GM23338 (cell line): ENCODE results near the gene URI1. TPM values are rescaled to one million over a fixed set of nuclear protein-coding genes. Genes with fewer than 3 reads are reported as not detected.

ENCODE experiments used
- ATAC-seq: fragments of 200-7000 bp; cut with Tn5 transposase; 3 replicates; pipeline ENCODE4 v1.9.1; 2020
- DNase-seq: peaks from one replicate; pipeline ENCODE4 v3.0.0-alpha.2; 2015; ENCODE audit warnings: low spot score
- H2AFZ ChIP-seq: fragments of 200-600 bp; sonication (generic); 2 replicates; pipeline ENCODE4 v1.8.0; 2016; ENCODE audit warnings: antibody characterized with exemption, mild to moderate bottlenecking, moderate library complexity
- H3F3A ChIP-seq: fragments of 200-600 bp; sonication (generic); replicated peaks from 2 replicates; pipeline ENCODE4 v1.8.0; 2017; ENCODE audit warnings: antibody characterized with exemption, mixed run types, low read depth
- H3K27ac ChIP-seq: fragments of 200-600 bp; sonication (generic); 2 replicates; pipeline ENCODE4 v1.6.1; 2016; ENCODE audit warnings: low read depth
- H3K27me3 ChIP-seq: fragments of 200-600 bp; sonication (generic); 2 replicates; pipeline ENCODE4 v1.8.0; 2016; ENCODE audit warnings: mild to moderate bottlenecking, mixed run types, moderate library complexity; ENCODE audit not compliant: insufficient read depth
- H3K36me3 ChIP-seq: fragments of 200-600 bp; sonication (generic); 2 replicates; pipeline ENCODE4 v1.8.0; 2016; ENCODE audit warnings: mild to moderate bottlenecking; ENCODE audit not compliant: insufficient read depth
- H3K4me1 ChIP-seq: fragments of 200-600 bp; sonication (generic); 2 replicates; pipeline ENCODE4 v1.8.0; 2016; ENCODE audit warnings: mild to moderate bottlenecking, moderate library complexity; ENCODE audit not compliant: insufficient read depth
- H3K4me2 ChIP-seq: fragments of 200-600 bp; sonication (generic); 2 replicates; pipeline ENCODE4 v1.7.1; 2017; ENCODE audit warnings: mixed run types
- H3K4me3 ChIP-seq: fragments of 200-600 bp; sonication (generic); 2 replicates; pipeline ENCODE4 v1.6.1; 2016; ENCODE audit warnings: mixed run types
- H3K79me2 ChIP-seq: fragments of 200-600 bp; sonication (generic); replicated peaks from 2 replicates; pipeline ENCODE4 v1.8.0; 2017; ENCODE audit warnings: mild to moderate bottlenecking; ENCODE audit not compliant: insufficient read depth
- H3K9me2 ChIP-seq: fragments of 200-600 bp; sonication (generic); 2 replicates; pipeline ENCODE4 v1.8.0; 2017; ENCODE audit not compliant: insufficient read depth
- H4K20me1 ChIP-seq: fragments of 200-600 bp; sonication (generic); replicated peaks from 2 replicates; pipeline ENCODE4 v1.8.0; 2017; ENCODE audit warnings: mild to moderate bottlenecking; ENCODE audit not compliant: insufficient read depth
- H3K27ac Mint-ChIP-seq: 2 replicates; pipeline ENCODE4 v1.8.0; 2020; ENCODE audit warnings: inconsistent platforms, mild to moderate bottlenecking, moderate library complexity, mixed read lengths
- H3K27me3 Mint-ChIP-seq: 3 replicates; pipeline ENCODE4 v1.8.0; 2022; ENCODE audit warnings: low read depth, mild to moderate bottlenecking, moderate library complexity, mixed read lengths, inconsistent platforms; ENCODE audit not compliant: insufficient read depth, poor library complexity
- H3K36me3 Mint-ChIP-seq: 3 replicates; pipeline ENCODE4 v1.8.0; 2021; ENCODE audit warnings: low read depth, mild to moderate bottlenecking, inconsistent platforms, moderate library complexity, mixed read lengths
- H3K4me1 Mint-ChIP-seq: 3 replicates; pipeline ENCODE4 v1.8.0; 2020; ENCODE audit warnings: mild to moderate bottlenecking, inconsistent platforms, mixed read lengths
- H3K4me3 Mint-ChIP-seq: 3 replicates; pipeline ENCODE4 v1.8.0; 2021; ENCODE audit warnings: moderate library complexity, mild to moderate bottlenecking, inconsistent platforms, mixed read lengths
- H3K9me3 Mint-ChIP-seq: 3 replicates; pipeline ENCODE4 v1.8.0; 2020; ENCODE audit warnings: moderate library complexity, mild to moderate bottlenecking, inconsistent platforms, mixed read lengths
- CREB1 ChIP-seq: fragments of 250-450 bp; sonication (Bioruptor Pico); IDR thresholded peaks from 2 replicates; pipeline ENCODE4 v1.5.0; 2020; ENCODE audit warnings: low read depth, mild to moderate bottlenecking, moderate library complexity
- EZH2 ChIP-seq: fragments of 200-600 bp; sonication (generic); IDR thresholded peaks from one replicate; pipeline ENCODE4 v1.8.0; 2017; ENCODE audit warnings: antibody characterized with exemption, mild to moderate bottlenecking, low read depth; ENCODE audit not compliant: unreplicated experiment
- EZH2phosphoT487 ChIP-seq: fragments of 200-600 bp; sonication (generic); IDR thresholded peaks from one replicate; pipeline ENCODE4 v1.8.1; 2018; ENCODE audit warnings: antibody characterized with exemption; ENCODE audit not compliant: unreplicated experiment
- JUNB ChIP-seq: IDR thresholded peaks from one replicate; pipeline ENCODE4 v1.6.1; 2016; ENCODE audit warnings: antibody characterized with exemption; ENCODE audit not compliant: unreplicated experiment
- NANOG ChIP-seq: IDR thresholded peaks from 2 replicates; pipeline ENCODE4 v1.6.1; 2016; ENCODE audit warnings: antibody characterized with exemption, borderline replicate concordance
- POLR2AphosphoS5 ChIP-seq: IDR thresholded peaks from 2 replicates; pipeline ENCODE4 v1.6.1; 2016; ENCODE audit warnings: antibody characterized with exemption, low read depth
- STAT1 ChIP-seq: IDR thresholded peaks from one replicate; pipeline ENCODE4 v1.6.1; 2016; ENCODE audit warnings: antibody characterized with exemption; ENCODE audit not compliant: unreplicated experiment
- ZNF114 ChIP-seq: fragments of 250-450 bp; sonication (Bioruptor Pico); IDR thresholded peaks from 2 replicates; pipeline ENCODE4 v1.5.0; 2020; ENCODE audit warnings: mild to moderate bottlenecking, moderate library complexity
- ZNF331 ChIP-seq: fragments of 250-450 bp; sonication (Bioruptor Pico); IDR thresholded peaks from 2 replicates; pipeline ENCODE4 v1.5.0; 2020; ENCODE audit warnings: low read depth, mild to moderate bottlenecking, moderate library complexity
- polyA plus RNA-seq: library from polyadenylated mRNA; unstranded; fragments of >200 nt; fragmentation: Nextera tagmentation; extraction: Ambion mirVana; gene quantifications from 2 replicates; pipeline ENCODE4 v1.2.1, GENCODE V29; 2016
- total RNA-seq: library from RNA; depleted of rRNA; stranded (reverse); fragments of >200 nt; shearing (Covaris generic); gene quantifications from 2 replicates; pipeline ENCODE4 v1.2.3, GENCODE V29; 2014
- TF ChIP-seq, protein P1 (sequence below): fragments of 250-450 bp; sonication (Bioruptor Pico); IDR thresholded peaks from 2 replicates; pipeline ENCODE4 v1.5.0; 2020; ENCODE audit warnings: mild to moderate bottlenecking, moderate library complexity
- TF ChIP-seq, protein P2 (sequence below), 2 experiments: fragments of 200-600 bp in 1 of 2; sonication (generic) in 1 of 2; conservative IDR thresholded peaks; 2 replicates each; pipeline versions ENCODE4 v1.5.1 to v1.6.1; 2016 to 2017; ENCODE audit warnings: antibody characterized with exemption in 2 of 2, low read depth in 2 of 2, mild to moderate bottlenecking in 2 of 2, moderate library complexity in 1 of 2
- TF ChIP-seq, protein P3 (sequence below): IDR thresholded peaks from one replicate; pipeline ENCODE4 v1.6.1; 2018; ENCODE audit warnings: antibody characterized with exemption; ENCODE audit not compliant: unreplicated experiment
- TF ChIP-seq, protein P4 (sequence below): IDR thresholded peaks from 2 replicates; pipeline ENCODE4 v1.6.1; 2016; ENCODE audit warnings: antibody characterized with exemption

The URI1 gene
- total and polyA plus RNA-seq, 2 experiments from 2014 or later: 27.6 to 68.4 TPM

DNA sequence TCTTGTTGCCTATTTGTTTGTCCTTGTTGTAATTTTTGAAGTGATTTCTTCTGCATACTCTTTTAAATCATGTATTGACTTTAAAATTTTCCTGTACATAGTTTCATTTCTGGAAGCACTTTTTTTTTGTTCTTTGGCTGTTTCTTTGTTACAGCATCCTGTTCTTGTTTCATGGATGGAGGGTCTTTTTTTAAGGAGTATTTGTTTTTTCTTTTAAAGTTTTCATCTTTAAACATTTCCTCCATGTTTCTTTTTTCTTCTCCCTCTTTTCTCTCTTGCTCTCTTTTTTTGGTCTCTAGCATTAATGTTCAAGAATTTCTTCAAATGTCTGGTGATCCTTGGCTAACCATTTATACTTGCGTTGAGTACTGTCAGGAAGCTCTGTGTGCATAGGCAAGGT is 58.8 kb downstream of the URI1 start:
- Mint-ChIP-seq H3K4me3 (no peak overlapping the region), H3K4me1 (peaks cover 18% of the 10 kb centered on the region; the same call in 2 of the 3 replicates), H3K27ac (peak overlapping the region; percentile 22; the same call in 1 of the 2 replicates), H3K27me3 (no peaks in the 10 kb centered on the region), H3K9me3 (peaks cover 2% of the 10 kb centered on the region; the same call in 1 of the 3 replicates), H3K36me3 (peaks cover 20% of the 10 kb centered on the region)
- Histone ChIP-seq H3K79me2 (peaks cover 82% of the 10 kb centered on the region), H4K20me1 (peaks cover 10% of the 10 kb centered on the region; the same call in 1 of the 2 replicates), H3K4me2 (no peak overlapping the region), H3K36me3 (no peaks in the 10 kb centered on the region), H3K4me1 (0 out of 2 replicates have a peak, but pooled peaks cover 10% of the 10 kb centered on the region), H3K4me3 (no peak overlapping the region), H3K27ac (no peak overlapping the region), H3K9me2 (no peaks in the 10 kb centered on the region), H2AFZ (no peak overlapping the region), H3K27me3 (no peaks in the 10 kb centered on the region), H3F3A (no peaks in the 10 kb centered on the region)
- DNase-seq (no peak), ATAC-seq (no peak)
- TF ChIP-seq, protein P1, sequence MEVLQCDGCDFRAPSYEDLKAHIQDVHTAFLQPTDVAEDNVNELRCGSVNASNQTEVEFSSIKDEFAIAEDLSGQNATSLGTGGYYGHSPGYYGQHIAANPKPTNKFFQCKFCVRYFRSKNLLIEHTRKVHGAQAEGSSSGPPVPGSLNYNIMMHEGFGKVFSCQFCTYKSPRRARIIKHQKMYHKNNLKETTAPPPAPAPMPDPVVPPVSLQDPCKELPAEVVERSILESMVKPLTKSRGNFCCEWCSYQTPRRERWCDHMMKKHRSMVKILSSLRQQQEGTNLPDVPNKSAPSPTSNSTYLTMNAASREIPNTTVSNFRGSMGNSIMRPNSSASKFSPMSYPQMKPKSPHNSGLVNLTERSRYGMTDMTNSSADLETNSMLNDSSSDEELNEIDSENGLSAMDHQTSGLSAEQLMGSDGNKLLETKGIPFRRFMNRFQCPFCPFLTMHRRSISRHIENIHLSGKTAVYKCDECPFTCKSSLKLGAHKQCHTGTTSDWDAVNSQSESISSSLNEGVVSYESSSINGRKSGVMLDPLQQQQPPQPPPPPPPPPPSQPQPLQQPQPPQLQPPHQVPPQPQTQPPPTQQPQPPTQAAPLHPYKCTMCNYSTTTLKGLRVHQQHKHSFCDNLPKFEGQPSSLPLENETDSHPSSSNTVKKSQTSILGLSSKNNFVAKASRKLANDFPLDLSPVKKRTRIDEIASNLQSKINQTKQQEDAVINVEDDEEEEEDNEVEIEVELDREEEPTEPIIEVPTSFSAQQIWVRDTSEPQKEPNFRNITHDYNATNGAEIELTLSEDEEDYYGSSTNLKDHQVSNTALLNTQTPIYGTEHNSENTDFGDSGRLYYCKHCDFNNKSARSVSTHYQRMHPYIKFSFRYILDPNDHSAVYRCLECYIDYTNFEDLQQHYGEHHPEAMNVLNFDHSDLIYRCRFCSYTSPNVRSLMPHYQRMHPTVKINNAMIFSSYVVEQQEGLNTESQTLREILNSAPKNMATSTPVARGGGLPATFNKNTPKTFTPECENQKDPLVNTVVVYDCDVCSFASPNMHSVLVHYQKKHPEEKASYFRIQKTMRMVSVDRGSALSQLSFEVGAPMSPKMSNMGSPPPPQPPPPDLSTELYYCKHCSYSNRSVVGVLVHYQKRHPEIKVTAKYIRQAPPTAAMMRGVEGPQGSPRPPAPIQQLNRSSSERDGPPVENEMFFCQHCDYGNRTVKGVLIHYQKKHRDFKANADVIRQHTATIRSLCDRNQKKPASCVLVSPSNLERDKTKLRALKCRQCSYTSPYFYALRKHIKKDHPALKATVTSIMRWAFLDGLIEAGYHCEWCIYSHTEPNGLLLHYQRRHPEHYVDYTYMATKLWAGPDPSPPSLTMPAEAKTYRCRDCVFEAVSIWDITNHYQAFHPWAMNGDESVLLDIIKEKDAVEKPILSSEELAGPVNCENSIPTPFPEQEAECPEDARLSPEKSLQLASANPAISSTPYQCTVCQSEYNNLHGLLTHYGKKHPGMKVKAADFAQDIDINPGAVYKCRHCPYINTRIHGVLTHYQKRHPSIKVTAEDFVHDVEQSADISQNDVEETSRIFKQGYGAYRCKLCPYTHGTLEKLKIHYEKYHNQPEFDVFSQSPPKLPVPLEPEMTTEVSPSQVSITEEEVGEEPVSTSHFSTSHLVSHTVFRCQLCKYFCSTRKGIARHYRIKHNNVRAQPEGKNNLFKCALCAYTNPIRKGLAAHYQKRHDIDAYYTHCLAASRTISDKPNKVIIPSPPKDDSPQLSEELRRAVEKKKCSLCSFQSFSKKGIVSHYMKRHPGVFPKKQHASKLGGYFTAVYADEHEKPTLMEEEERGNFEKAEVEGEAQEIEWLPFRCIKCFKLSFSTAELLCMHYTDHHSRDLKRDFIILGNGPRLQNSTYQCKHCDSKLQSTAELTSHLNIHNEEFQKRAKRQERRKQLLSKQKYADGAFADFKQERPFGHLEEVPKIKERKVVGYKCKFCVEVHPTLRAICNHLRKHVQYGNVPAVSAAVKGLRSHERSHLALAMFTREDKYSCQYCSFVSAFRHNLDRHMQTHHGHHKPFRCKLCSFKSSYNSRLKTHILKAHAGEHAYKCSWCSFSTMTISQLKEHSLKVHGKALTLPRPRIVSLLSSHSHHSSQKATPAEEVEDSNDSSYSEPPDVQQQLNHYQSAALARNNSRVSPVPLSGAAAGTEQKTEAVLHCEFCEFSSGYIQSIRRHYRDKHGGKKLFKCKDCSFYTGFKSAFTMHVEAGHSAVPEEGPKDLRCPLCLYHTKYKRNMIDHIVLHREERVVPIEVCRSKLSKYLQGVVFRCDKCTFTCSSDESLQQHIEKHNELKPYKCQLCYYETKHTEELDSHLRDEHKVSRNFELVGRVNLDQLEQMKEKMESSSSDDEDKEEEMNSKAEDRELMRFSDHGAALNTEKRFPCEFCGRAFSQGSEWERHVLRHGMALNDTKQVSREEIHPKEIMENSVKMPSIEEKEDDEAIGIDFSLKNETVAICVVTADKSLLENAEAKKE (CRISPR knock-in tag): no peak
- TF ChIP-seq JUNB (no peak), ZNF331 (no peak), EZH2 (no peak), POLR2AphosphoS5 (no peak), STAT1 (no peak), EZH2phosphoT487 (no peak), ZNF114 (CRISPR knock-in tag) (no peak), CREB1 (no peak), NANOG (no peak)
- TF ChIP-seq, protein P2, sequence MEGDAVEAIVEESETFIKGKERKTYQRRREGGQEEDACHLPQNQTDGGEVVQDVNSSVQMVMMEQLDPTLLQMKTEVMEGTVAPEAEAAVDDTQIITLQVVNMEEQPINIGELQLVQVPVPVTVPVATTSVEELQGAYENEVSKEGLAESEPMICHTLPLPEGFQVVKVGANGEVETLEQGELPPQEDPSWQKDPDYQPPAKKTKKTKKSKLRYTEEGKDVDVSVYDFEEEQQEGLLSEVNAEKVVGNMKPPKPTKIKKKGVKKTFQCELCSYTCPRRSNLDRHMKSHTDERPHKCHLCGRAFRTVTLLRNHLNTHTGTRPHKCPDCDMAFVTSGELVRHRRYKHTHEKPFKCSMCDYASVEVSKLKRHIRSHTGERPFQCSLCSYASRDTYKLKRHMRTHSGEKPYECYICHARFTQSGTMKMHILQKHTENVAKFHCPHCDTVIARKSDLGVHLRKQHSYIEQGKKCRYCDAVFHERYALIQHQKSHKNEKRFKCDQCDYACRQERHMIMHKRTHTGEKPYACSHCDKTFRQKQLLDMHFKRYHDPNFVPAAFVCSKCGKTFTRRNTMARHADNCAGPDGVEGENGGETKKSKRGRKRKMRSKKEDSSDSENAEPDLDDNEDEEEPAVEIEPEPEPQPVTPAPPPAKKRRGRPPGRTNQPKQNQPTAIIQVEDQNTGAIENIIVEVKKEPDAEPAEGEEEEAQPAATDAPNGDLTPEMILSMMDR (conservative IDR thresholded peaks at IDR 0.05; ENCODE audit: low read depth in 2 of 2): no peak
- TF ChIP-seq, protein P3, sequence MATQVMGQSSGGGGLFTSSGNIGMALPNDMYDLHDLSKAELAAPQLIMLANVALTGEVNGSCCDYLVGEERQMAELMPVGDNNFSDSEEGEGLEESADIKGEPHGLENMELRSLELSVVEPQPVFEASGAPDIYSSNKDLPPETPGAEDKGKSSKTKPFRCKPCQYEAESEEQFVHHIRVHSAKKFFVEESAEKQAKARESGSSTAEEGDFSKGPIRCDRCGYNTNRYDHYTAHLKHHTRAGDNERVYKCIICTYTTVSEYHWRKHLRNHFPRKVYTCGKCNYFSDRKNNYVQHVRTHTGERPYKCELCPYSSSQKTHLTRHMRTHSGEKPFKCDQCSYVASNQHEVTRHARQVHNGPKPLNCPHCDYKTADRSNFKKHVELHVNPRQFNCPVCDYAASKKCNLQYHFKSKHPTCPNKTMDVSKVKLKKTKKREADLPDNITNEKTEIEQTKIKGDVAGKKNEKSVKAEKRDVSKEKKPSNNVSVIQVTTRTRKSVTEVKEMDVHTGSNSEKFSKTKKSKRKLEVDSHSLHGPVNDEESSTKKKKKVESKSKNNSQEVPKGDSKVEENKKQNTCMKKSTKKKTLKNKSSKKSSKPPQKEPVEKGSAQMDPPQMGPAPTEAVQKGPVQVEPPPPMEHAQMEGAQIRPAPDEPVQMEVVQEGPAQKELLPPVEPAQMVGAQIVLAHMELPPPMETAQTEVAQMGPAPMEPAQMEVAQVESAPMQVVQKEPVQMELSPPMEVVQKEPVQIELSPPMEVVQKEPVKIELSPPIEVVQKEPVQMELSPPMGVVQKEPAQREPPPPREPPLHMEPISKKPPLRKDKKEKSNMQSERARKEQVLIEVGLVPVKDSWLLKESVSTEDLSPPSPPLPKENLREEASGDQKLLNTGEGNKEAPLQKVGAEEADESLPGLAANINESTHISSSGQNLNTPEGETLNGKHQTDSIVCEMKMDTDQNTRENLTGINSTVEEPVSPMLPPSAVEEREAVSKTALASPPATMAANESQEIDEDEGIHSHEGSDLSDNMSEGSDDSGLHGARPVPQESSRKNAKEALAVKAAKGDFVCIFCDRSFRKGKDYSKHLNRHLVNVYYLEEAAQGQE: no peak
- TF ChIP-seq, protein P4, sequence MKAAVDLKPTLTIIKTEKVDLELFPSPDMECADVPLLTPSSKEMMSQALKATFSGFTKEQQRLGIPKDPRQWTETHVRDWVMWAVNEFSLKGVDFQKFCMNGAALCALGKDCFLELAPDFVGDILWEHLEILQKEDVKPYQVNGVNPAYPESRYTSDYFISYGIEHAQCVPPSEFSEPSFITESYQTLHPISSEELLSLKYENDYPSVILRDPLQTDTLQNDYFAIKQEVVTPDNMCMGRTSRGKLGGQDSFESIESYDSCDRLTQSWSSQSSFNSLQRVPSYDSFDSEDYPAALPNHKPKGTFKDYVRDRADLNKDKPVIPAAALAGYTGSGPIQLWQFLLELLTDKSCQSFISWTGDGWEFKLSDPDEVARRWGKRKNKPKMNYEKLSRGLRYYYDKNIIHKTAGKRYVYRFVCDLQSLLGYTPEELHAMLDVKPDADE: no peak
